CD4-positive, alpha-beta T cell treated with Interleukin-12 subunit alpha and Interleukin-12 subunit beta, for 1 hour (primary cell): ENCODE measurements around the gene KIF21B.
A peak's percentile ranks its signal among the peaks of the same experiment; 100 is the strongest.
"Not testable (repeated sequence)": the region's sequence is repeated elsewhere in the genome, so short reads cannot be mapped to it uniquely, and the experiment has no call there.

Source experiments
- DNase-seq: peaks from one replicate; pipeline ENCODE4 v3.0.0-alpha.2; 2020

The KIF21B gene

GRCh38 chr1:200968469-200969410 is 54.8 kb downstream of the KIF21B start:
- DNase-seq = no peak

DNA sequence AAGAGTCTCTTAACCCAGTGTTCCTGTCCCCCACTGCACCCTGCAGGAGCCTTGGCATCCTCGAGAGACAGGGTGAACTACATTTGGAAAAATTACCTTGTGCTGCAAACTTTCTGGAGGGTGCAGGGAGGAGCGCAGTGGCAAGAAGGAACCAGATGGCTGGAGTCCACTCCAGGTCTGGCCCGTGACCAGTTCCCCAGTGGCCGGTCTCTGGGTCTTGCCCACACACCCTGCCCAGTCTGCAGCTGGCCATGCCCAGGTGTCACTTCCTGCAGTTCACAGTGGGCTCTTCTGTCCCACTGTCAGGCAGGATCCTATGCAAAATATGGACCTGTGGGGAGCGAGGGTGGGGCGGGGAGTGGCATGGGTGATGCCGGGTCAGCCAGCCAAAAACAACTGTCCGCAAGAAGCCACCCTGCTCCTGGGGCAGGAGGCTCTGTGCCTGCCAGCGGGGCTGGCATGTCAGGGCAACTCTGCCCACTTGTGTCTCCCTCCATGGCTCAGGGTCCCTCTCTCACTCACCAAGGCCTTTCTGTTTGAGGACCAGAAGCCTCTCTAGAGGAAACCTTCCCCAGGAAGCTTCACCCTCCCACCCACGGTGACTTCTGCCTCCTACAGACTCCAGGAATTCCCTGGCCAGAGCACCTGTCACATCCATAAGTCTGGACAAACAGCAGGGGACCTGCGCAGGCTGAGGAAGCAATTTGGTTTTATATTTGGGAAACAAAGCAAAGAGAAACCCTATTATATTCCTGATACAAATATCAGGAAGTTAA is 55.6 kb downstream of the KIF21B start:
- DNase-seq = no peak

GRCh38 chr1:200966934-200967333 is 56.6 kb downstream of the KIF21B start:
- no peak for DNase-seq

- no peak for DNase-seq
These were observed 58.3 kb downstream of the KIF21B start for GRCh38 chr1:200965111-200965805.

GRCh38 chr1:200963888-200964287 is 59.6 kb downstream of the KIF21B start:
- DNase-seq = not testable (repeated sequence)

DNA sequence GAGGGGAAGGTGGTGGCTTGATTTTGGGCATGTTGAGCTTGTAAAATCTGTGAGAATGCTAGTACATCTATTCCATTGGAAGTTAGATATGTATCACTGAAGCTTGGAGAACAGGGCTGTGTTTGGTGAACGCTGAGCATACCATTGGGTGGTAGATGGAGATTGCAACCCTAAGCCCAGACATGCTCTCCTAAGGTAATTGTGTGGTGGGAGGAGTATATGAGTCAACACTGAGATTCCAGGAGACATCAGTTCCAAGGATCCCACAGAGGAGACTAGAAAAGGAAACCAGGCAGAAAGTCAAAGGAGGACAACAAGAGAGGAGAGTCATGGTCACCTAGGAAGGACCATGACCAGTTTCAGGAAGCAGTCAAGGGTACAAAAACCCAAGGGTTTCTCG is 60.4 kb downstream of the KIF21B start:
- DNase-seq = no peak

GRCh38 chr1:200962631-200963030 is 60.9 kb downstream of the KIF21B start:
- no peak for DNase-seq

DNA sequence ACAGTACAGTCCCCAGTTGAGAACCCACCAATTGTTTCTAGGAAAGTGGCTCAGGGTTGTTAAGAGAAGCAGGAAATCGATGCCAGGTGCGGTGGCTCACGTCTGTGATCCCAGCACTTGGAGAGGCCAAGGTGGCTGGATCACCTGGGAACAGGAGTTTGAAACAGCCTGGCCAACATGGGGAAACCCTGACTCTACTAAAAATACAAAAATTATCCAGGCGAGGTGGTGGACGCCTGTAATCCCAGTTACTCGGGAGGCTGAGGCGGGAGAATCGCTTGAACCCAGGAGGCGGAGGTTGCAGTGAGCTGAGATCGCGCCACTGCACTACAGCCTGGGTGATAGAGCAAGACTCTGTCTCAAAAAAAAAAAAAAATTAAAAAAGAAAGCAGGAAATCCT is 61.4 kb downstream of the KIF21B start:
- DNase-seq = not testable (repeated sequence)

- no peak for DNase-seq
These were observed 62.6 kb downstream of the KIF21B start for GRCh38 chr1:200960948-200961340.

DNA sequence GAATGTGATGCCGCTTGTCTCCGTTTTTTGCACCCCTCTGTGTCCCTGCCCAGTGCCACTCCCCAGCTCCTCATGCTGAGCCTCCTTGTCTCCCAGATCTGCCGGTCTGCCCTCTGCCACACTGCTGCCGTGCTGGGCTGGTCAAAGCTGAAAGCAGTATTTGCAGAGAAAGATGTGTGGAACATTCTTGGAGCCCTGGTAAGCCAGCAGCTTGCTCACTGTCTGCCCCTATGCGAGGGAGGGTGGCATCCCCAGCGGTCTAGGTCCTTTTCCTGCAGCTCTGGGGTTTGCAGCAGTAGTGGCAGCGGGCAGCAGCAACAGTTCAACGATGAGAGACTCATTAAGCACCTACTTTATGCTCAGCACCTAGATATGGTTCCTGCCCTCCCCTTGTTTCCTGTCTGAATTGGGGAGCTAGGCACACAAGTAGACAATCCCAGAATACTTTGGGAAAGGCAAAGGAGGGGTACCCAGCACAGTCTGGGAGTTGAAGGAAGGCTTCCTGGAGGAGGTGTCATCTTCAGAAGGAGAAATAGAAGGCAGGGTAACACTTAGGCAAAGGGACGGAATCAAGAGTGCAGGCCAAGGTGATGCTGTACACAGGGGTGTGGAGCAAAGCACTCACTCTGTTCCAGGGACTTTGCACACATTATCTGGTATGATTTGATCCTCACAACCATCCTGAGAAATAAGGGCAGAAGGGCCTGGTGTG is 63.1 kb downstream of the KIF21B start:
- no peak for DNase-seq

DNA sequence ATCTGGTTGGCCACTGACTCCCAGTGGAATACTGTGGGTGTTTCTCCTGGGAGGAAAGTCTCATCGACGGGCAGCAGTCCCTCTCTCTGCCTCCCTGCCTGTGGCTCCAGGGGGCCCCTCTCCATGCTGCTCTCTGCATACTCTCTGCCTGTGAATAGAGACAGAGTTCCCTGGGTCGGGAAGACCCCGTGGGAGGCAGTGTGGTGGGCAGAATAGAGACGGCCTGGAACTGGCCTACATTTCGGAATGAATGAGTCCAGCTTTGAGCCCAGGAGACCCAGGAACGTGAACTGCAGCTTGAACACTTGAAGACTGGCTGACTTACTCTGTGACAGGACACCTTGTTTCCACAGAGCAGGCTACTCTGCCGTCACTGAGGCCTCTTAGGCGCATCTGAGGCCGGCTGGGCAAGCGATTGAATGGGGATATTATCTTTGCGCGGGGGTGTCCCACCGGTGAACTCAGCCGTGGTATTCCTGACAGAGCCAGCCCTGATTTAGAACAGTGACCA is 64.0 kb downstream of the KIF21B start:
- DNase-seq = no peak

DNA sequence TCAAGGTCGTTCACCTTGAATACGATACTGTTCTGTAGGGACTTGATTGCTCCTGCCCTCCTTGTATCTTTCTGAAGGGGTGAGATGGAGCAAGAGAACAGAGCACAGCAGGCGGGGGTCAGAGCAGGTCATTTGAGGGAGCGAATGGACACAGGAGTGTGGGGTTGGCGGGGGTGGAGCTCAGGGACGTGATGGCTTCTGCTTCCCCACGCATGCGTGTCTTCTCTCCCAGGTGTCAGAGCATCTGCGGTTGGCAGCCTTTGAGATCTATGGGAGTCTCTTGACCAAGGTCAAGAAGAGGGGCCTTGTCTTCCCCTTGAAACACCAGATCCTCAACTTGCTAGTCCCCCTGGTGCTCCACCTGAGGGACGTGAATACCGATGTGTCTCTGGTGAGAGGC is 64.9 kb downstream of the KIF21B start:
- no peak for DNase-seq

GRCh38 chr1:200954434-200954833 is 69.1 kb downstream of the KIF21B start:
- DNase-seq = no peak

DNA sequence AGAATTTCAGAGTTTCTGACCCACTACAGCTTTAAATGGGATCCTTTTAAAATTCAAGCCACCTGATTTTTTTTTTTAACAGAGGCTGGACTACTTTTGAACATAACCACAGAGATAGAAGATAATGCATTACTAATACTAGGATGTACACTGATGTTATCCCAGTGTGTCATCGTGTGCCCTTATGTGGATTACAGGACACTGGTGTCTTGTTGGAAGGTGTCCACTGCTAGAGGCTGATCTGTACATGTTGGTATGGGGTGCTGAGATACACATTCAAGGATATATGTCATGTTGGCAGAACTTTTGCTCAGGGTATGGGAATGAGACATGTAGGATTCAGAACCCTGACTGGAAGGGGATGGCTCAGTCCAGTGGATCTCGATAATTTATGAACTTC is 72.5 kb downstream of the KIF21B start:
- DNase-seq = no peak

DNA sequence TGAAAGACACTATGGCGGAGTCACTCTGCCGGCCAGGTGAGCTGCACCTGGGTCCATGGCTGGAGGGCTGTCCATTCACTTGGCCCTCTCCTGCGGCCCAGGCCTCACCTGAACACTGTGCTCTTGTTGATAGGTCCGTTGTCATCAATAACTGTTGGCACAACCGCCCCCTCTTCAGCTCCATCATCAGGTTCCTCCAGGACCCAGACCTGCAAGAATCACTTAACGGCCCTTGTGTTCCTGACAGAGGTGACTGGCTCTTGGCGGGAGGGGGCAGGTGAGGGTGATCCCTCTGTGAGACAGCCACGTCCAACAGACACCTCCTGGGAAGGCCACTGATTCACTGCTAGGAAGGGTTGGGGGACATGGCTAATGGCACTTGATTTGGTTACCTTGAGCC is 73.9 kb downstream of the KIF21B start:
- DNase-seq = no peak

DNA sequence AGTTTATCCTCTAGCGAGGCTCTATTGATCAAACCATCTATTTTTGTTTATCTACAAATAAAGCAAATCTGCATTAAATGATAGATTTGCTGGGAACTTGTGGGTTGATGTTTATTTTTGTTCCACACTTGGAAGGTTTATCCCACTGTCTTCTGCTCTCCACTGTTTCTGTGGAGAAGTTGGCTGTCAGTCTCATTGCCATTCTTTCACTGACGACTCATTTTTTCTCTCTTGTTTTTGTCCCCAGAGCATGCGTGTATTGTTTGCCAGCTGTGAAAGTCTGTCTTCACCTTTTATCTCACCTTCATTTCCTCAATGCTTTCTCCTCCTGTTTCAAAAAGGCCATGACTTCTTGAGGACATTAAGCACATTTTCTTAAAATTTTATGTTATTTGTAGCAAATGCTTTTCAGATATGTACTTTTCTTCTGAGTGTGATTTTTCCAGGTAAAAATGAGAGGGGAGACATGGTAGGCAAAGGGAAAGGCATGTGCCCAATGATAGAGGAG is 76.4 kb downstream of the KIF21B start:
- DNase-seq = no peak

DNA sequence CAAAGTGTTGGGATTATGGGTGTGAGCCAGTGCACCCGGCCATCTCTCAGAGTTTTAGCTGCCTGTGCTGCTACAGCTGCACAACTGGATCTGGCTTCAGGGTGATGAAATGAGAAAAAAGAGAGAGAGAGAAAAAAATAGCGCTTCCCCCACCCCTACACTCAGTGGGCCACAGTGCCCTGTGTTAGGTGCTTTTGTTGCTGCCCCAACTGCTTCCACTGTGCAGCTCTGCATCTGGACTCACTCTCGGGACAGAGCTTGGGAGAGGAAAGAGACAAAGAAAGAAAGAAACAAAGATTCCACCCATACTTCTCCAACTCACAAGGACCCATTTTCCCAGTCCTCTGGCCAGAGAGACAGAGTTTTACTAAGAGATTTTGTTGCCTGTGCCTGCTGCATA is 78.4 kb downstream of the KIF21B start:
- no peak for DNase-seq

DNA sequence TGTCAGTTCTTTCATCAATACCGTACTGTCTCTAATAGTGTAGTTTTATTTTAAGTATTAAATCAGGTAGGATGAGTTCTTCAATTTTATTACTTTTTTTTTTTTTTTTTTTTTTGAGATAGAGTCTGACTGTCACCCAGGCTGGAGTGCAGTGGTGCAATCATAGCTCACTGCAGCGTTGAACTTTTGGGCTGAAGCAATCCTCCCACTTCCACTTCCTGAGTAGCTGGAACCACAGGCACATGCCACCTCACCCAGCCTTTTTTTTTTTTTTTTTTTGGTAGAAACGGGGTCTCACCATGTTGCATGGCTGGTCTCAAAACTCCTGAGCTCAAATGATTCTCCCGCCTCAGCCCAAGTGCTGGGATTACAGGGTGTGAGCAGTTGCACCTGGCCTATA is 84.6 kb downstream of the KIF21B start:
- peak; percentile 16 for DNase-seq

DNA sequence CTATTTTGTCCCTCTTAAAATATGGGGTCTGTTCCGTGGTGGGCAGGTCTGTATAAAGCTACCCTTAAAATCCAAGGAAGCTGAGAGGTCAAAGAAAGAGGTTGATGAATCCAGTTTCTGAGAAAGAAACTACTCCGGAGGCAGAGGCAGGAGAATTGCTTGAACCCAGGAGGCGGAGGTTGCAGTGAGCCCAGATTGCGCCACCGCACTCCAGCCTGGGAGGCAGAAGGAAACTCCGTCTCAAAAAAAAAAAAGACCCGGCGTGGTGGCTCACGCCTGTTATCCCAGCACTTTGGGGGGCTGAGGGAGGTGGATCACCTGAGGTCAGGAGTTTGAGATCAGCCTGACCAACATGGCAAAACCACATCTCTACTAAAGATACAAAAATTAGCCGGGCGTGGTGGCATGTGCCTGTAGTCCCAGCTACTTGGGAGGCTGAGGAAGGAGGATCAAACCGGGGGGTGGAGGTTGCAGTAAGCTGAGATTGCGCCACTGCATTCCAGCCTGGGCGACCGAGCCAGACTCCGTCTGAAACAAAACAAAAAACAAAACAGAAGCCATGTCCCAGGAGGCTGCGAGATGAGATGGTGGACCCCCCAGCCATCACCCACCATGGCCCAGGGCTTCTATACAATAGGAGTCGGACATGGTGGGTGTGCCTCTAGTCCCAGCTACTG is 88.1 kb downstream of the KIF21B start:
- not testable (repeated sequence) for DNase-seq

GRCh38 chr1:200934676-200935245 is 88.8 kb downstream of the KIF21B start:
- DNase-seq = no peak

DNA sequence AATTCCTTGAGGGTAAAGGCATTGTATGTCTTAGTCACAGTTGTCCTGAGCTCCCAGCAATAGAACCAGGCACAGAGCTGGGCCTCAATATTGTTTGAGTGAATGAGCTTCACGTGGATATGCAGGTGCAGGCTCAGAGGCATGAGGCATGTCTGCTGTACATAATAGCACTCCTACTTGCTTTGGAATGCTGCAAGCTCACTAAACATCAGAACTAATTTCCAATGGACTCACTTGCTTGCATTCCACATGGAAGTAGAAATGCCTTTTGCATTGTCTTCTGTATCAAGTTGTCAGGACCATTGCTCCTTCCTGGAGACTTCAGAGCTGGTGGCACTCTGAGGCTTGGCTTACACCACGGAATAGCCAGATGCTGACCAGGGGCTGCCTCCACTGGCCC is 91.7 kb downstream of the KIF21B start:
- no peak for DNase-seq
